ENCODE results near the gene GAS7.

DNA sequence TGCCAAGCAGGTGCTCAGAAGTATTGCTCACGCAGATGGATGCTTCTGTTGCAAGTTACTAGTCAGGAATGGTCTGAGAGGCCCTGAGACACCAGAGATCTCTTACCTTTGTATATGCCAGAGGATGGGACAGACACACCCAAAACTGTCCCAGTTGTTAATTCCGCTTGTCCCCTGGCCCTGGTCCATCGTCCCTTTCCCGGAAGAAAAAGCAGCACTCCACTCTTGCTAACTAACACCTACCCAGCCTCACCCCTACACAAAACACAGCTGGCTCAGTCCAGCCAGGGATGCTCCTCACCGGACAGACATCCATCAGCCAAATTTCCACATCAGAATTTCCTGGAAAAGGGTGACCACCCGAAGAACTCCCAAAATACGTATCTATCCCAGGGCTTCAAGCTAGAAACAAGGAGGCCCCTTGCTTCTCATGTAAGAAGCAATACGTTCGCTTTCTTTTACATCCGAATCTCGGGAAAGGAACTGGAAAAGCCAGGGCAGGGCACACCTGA, 2.0 kb downstream of the GAS7 start:
- TF ChIP-seq, protein P1, sequence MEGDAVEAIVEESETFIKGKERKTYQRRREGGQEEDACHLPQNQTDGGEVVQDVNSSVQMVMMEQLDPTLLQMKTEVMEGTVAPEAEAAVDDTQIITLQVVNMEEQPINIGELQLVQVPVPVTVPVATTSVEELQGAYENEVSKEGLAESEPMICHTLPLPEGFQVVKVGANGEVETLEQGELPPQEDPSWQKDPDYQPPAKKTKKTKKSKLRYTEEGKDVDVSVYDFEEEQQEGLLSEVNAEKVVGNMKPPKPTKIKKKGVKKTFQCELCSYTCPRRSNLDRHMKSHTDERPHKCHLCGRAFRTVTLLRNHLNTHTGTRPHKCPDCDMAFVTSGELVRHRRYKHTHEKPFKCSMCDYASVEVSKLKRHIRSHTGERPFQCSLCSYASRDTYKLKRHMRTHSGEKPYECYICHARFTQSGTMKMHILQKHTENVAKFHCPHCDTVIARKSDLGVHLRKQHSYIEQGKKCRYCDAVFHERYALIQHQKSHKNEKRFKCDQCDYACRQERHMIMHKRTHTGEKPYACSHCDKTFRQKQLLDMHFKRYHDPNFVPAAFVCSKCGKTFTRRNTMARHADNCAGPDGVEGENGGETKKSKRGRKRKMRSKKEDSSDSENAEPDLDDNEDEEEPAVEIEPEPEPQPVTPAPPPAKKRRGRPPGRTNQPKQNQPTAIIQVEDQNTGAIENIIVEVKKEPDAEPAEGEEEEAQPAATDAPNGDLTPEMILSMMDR (optimal IDR thresholded peaks at IDR 0.05 in 1 of 3, IDR thresholded peaks at IDR 0.05 in 1 of 3, conservative IDR thresholded peaks at IDR 0.05 in 1 of 3; ENCODE audit: extremely low read depth in 1 of 3, insufficient read depth in 2 of 3, low read length in 3 of 3), result no peak
- TF ChIP-seq EZH2 (IDR thresholded peaks at IDR 0.05; ENCODE audit: low read length), result no peak

All from keratinocyte (primary cell).